ENCODE data around the gene MFSD2B.
"Not testable (repeated sequence)": the region's sequence is repeated elsewhere in the genome, so short reads cannot be mapped to it uniquely, and the experiment has no call there.

MFSD2B gene, protein sequence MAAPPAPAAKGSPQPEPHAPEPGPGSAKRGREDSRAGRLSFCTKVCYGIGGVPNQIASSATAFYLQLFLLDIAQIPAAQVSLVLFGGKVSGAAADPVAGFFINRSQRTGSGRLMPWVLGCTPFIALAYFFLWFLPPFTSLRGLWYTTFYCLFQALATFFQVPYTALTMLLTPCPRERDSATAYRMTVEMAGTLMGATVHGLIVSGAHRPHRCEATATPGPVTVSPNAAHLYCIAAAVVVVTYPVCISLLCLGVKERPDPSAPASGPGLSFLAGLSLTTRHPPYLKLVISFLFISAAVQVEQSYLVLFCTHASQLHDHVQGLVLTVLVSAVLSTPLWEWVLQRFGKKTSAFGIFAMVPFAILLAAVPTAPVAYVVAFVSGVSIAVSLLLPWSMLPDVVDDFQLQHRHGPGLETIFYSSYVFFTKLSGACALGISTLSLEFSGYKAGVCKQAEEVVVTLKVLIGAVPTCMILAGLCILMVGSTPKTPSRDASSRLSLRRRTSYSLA

DNA sequence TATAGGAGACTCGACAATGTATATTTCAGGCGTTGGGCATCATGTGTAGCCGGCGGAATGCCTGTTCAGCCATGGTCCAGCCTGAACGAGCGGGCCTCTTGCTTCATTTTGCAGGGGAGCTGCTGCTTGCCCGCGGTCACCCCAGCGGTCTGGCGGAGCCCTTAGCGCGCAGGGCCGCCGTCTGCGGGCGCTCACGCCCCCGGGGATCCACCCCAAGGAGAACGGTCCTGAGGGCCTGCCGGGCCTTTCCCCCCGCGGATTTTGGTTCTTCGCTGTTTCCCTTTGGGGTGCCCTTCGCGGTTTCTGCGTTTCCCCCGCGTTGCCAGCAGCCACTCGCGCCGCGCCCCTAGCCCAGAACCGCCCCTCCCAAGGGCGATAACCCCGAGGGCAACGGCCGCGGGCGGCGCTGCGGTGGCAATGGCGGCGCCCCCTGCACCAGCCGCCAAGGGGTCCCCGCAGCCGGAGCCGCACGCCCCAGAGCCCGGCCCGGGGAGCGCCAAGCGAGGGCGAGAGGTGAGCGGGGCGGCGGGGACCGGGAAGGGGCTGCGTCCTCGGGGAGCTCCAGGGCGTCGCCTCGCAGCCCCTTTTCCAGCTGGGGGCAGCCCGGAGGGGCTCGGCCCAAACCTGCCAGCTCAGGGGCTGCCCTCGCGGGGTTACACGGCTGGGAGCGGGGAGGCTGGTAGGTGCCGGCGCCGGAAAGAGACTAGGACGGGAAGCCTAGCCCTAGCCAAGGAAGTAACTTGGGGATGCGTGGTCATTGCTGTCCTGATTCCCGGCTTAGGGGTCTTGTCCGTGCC is at the start of gene MFSD2B:
Gene MFSD2B, plus strand, starts transcription at position 406 of the 797 bp plus-strand sequence. Its CDS starts 12 bp downstream, at position 418.
- DNase-seq = no peak

- DNase-seq = no peak
Observed at GRCh38 chr2:23967846-23968245, 42.0 kb upstream of the MFSD2B start.

DNA sequence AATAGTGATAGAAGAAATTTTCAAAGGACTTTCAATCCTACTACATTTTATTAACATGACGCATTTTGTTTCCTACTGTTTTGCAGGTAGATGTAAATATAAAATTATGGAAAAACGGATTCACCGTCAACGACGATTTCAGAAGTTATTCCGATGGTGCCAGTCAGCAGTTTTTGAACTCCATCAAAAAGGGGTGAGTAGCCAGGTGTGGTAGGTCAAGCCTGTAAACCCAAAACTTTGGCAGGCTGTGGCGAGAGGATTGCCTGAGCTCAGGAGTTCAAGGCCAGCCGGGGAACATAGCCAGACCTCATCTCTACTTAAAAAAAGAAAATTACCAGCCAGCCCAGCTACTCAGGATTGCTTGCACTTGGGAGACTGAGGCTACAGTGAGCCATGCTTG is 33.0 kb upstream of the MFSD2B start:
- no peak for DNase-seq

GRCh38 chr2:23988371-23988770 is 21.5 kb upstream of the MFSD2B start:
- DNase-seq = no peak

GRCh38 chr2:23992931-23993330 is 17.0 kb upstream of the MFSD2B start:
- DNase-seq = no peak

- DNase-seq = no peak
Observed at GRCh38 chr2:23993736-23994269, 16.1 kb upstream of the MFSD2B start.

DNA sequence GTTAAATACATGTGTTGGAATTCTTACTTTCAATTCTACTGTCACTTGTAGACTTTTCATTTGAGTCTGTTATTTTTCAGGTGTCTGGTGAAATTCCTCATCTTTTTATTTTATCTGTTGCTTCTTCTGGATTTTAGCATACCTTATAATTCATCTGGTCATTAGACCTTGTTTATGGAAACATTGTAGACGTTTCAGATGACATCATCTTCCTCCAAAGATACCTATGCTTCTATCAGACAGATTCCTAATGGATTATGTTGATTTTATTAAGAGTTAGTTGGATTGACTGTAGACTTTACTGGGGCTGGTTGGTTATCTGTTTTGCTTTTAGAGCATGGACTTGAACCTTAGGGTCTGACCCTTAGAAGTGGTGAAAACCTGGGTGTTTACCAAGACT is 15.3 kb upstream of the MFSD2B start:
- DNase-seq = no peak

DNA sequence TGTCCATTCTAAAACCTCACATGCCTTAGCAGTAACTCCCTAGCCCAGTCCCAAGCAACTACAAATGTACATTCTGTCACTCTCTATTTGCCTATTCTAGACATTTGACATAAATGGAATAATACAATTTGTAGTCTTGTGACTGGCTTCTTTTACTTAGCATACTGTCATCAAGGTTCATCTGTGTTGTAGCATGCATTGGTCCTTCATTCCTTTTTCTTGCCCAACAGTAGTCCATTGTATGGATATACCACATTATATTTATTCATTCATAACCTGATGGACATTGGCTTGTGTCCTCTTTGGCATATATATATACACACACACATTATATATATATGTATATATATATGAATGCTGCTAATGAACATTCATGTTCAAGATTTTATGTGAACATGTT is 2.2 kb upstream of the MFSD2B start:
- no peak for DNase-seq

- DNase-seq = no peak
Observed at GRCh38 chr2:24008672-24009366, 1.1 kb upstream of the MFSD2B start.

DNA sequence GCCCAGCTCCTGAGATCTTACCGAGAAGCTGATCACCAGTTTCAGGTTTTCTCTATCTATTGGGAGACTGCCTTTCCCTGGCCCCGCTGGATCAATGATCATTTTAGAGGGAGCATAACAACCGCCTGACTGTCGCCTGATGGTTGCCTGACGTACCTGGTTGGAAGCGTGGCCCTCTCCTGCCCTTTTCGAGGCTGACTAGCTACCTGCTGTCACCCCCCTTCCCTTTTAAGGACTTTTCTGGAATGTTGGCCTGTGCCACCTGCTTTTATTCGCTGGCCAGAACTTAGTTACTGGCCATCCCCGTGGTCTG is 562 bp upstream of the MFSD2B start:
- no peak for DNase-seq

DNA sequence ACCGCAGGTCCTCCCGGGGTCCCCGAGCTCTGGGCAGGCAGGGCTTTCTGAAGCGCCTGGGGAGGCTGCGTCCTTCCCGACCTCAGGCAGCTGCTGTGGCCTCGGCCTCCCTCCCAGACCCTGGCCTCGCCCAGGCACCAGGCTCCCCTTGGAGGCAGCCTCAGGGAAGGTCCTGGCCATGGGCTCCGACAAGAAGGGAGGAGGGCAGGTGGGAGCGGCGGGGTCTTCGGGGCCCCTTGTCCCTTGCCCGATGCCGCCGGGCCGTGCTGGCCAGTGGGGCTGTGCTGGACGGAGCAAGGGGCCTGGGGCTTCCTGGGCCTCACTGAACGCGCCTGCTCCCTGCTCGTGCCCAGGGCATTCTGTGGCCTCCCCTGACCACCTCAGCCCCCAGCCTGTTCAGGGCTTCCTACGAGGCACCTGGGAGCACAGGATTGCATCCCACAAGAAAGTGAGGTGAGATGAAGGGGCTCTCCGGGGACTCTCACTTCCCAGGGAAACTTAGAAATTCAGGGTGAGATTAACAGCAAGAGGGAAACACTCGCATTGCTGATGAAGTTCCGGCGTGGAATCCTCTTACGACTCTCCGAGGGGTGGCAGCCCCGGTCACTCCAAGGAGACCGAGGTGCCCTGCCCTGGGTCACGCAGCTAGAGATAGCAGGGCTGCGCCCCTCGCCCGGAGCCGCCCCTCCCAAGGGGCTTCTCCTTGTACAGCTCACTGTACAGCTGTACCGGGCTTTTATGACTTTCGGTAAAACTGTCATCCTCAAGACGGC is 778 bp downstream of the MFSD2B start:
- DNase-seq = no peak

DNA sequence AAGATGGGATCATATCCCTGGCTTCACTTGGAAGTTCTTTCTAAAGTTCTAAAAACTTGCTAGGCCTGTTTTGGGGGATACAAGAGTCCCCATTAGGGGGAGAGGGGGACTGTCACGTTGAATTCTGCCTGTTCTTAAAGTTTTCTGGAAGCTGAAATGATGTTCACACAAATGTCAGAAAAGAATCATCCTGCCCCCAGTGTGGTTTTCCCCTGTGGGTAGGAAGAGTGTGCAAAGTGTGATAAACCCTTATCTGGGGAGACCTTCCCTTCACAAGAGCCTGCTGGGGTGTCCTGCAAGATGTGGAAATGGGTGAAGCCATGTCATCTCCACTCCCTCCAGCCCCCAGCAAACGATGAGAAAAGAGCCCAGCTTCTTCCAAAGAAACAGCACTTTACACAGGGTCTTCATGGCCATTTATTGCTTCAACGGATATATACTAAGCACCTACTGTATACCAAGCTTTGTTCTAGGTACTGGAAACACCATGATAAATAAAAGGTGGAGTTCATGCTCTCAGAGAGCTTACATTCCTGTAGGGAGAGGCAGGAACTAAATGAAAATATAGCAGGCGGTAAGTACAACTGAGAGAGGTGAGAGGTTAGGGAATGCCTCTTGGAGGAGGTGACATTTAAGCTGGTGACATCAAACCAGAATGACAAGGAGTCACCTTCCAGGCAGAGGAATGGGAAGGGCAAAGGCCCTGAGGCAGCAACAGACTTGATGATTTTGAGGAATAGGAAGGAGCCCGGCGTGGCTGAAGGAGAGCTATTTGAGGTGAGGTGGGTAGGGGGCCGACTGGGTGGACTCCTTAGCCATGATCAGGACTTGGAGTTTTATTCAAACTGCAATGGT is 1.6 kb downstream of the MFSD2B start:
- no peak for DNase-seq

GRCh38 chr2:24012521-24013188 is 2.8 kb downstream of the MFSD2B start:
- no peak for DNase-seq

DNA sequence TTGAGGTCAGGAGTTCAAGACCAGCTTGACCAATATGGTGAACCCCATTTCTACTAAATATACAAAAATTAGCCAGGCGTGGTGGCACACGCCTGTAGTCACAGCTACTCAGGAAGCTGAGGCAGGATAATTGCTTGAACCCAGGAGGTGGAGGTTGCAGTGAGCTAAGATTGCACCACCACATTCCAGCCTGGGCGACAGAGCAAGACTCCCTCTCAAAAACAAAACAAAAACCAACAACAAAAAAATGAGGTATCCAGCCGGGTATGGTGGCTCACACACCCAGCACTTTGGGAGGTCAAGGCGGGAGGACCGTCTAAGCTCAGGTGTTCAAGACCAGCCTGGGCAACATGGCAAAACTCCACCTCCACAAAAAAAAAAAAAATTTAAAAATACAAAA is 5.0 kb downstream of the MFSD2B start:
- DNase-seq = not testable (repeated sequence)

GRCh38 chr2:24015562-24016375 is 5.9 kb downstream of the MFSD2B start:
- DNase-seq = no peak

- DNase-seq = no peak
Observed at GRCh38 chr2:24016376-24016761, 6.5 kb downstream of the MFSD2B start.

DNA sequence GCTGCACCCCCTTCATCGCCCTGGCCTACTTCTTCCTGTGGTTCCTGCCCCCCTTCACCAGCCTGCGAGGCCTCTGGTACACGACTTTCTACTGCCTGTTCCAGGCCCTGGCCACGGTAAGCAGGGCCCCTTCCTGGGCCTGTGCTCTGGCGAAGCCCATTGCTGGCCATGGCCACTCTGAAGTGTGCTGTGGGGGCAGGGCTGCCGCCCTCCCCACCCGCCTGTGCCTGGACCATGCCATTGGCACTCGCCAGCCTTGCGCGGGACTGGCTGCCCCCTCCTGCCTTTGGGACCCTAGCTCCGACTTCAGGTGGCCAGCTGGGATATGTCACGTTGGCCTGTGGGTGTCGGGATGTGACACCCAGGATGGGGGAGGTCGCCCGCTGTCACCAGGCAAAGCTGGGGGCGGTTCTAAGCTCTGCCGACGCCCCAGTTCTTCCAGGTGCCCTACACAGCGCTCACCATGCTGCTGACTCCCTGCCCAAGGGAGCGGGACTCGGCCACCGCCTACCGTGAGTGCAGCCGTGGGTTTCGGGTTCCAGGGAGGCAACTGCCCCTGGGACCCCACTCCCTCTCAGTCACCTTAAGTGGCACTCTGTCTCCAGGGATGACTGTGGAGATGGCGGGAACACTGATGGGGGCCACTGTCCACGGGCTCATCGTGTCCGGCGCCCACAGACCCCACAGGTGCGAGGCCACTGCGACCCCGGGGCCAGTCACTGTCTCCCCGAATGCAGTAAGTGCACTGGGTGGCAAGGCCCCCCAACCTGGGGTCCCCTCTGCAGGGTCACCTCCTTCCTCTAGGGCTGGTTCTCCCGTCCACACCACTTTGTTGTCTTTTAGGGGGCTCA is 7.2 kb downstream of the MFSD2B start:
- no peak for DNase-seq

DNA sequence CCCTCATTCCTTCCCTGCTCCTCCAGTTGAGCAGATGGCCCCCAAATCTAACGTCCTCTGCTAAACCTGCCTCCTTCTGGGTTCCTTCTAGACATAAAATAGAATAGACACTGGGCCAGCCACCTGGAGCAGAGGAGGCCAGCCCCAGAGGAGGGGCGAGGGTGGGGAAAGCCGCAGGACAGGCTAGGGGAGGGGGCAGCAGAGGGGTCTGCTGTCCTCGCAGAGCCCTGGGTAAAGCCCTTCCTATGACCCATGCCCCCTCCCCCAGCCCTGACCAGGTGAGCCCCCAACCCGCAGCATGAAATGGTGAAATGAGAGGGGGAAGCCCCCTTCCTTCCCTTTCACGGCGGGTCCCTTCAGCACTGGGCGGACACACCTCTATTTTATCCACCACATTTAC is 7.8 kb downstream of the MFSD2B start:
- no peak for DNase-seq

GRCh38 chr2:24018241-24018640 is 8.4 kb downstream of the MFSD2B start:
- DNase-seq = no peak

Data from NCI-H1105 (cell line).